Measurements from ENCODE around the gene PDE8A. TPM values are rescaled to one million over a fixed set of nuclear protein-coding genes. Genes with fewer than 3 reads are reported as not detected.

The PDE8A gene
- total and polyA plus RNA-seq, 2 of the 13 experiments (the other 11 are each of a cell fraction or from before 2014, with no cell fraction given): 26.3 to 48.5 TPM

GRCh38 chr15:85047271-85047948, 65.8 kb downstream of the PDE8A start (continued):
- no peak for TF ChIP-seq HINFP (CRISPR knock-in tag; IDR thresholded peaks at IDR 0.05; ENCODE audit: low read depth)
- no peak for TF ChIP-seq ZNF770 (CRISPR knock-in tag; IDR thresholded peaks at IDR 0.05)
- TF ChIP-seq FOXO1 (CRISPR knock-in tag; IDR thresholded peaks at IDR 0.05): peak; percentile 51; the same call in 1 of the 2 replicates
- no peak; the same call in 1 of the 2 replicates for TF ChIP-seq SOX13 (IDR thresholded peaks at IDR 0.05)
- peak in 1 of 2 experiments; percentile 70; a peak in 2 of 4 replicates for TF ChIP-seq SOX13 (CRISPR knock-in tag; conservative IDR thresholded peaks at IDR 0.05 in 1 of 2, IDR thresholded peaks at IDR 0.05 in 1 of 2)
- TF ChIP-seq STAT6 (CRISPR knock-in tag; IDR thresholded peaks at IDR 0.05; ENCODE audit: borderline replicate concordance): no peak
- TF ChIP-seq LCORL (IDR thresholded peaks at IDR 0.05): no peak
- TF ChIP-seq LCORL (CRISPR knock-in tag; IDR thresholded peaks at IDR 0.05): 0 out of 2 replicates have a peak, but pooled peaks have one; percentile 28
- TF ChIP-seq KDM5B (CRISPR knock-in tag; IDR thresholded peaks at IDR 0.05; ENCODE audit: borderline replicate concordance): no peak
- no peak for TF ChIP-seq HCFC1 (IDR thresholded peaks at IDR 0.05; ENCODE audit: low read depth, low read length)
- TF ChIP-seq HNF4G (IDR thresholded peaks at IDR 0.05; ENCODE audit: borderline replicate concordance, low read depth, low read length): peak; percentile 26; the same call in 1 of the 2 replicates
- no peak for TF ChIP-seq HNF4G (CRISPR knock-in tag; IDR thresholded peaks at IDR 0.05; ENCODE audit: borderline replicate concordance, low read depth)
- TF ChIP-seq HDAC2 (CRISPR knock-in tag; IDR thresholded peaks at IDR 0.05): peak; percentile 41; the same call in 1 of the 2 replicates
- TF ChIP-seq SAP130 (CRISPR knock-in tag; IDR thresholded peaks at IDR 0.05; ENCODE audit: low read depth): peak; percentile 69
- TF ChIP-seq KLF13 (CRISPR knock-in tag; IDR thresholded peaks at IDR 0.05): no peak
- TF ChIP-seq MAFG (CRISPR knock-in tag; IDR thresholded peaks at IDR 0.05): no peak
- TF ChIP-seq PHF8 (CRISPR knock-in tag; IDR thresholded peaks at IDR 0.05): no peak
- peak; percentile 72; the same call in 1 of the 2 replicates for TF ChIP-seq NFIC (IDR thresholded peaks at IDR 0.05; ENCODE audit: low read length)
- no peak for TF ChIP-seq ZC3H13 (CRISPR knock-in tag; IDR thresholded peaks at IDR 0.05)
- TF ChIP-seq ZNF577 (CRISPR knock-in tag; IDR thresholded peaks at IDR 0.05; ENCODE audit: borderline replicate concordance, low read depth): no peak
- TF ChIP-seq ISX (CRISPR knock-in tag; conservative IDR thresholded peaks at IDR 0.05): no peak
- TF ChIP-seq PITX1 (CRISPR knock-in tag; IDR thresholded peaks at IDR 0.05): 0 out of 2 replicates have a peak, but pooled peaks have one; percentile 31
